Ecto neural progenitor cell (in vitro differentiated cells): Measurements from ENCODE around the gene MDH1B.
"Not testable (repeated sequence)": the region's sequence is repeated elsewhere in the genome, so short reads cannot be mapped to it uniquely, and the experiment has no call there.

Source experiments
- DNase-seq: peaks from one replicate; pipeline ENCODE4 v3.0.0-alpha.2; 2018; ENCODE audit warnings: low spot score

The MDH1B gene

GRCh38 chr2:206765242-206766056 lies at the start of gene MDH1B, which contains the start of gene FASTKD2:
Gene MDH1B (minus strand): TSS chr2:206765328. CDS start chr2:206765271, 57 bp downstream.
Gene FASTKD2 (plus strand): TSS chr2:206765606. CDS start chr2:206766694, 1,088 bp downstream.
- peak; percentile 91 for DNase-seq

GRCh38 chr2:206814498-206814897 lies 49.4 kb upstream of the MDH1B start:
- no peak for DNase-seq

DNA sequence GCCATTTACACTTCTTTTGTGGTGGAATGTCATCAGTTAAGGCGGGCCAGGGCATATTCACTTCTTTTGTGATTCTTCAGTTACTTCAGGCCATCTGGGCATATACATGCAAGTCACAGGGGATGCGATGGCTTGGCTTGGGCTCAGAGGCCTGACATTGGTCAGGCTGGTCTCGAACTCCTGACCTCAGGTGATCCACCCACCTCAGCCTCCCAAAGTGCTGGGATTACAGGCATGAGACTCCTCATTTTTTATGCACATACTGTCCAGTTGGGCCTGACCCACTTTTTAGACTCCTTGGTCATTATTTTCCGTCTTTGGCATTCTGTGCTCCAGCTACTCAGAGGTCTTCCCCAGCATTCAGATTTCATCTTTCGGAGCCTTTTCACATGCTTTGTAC lies 47.3 kb upstream of the MDH1B start:
- not testable (repeated sequence) for DNase-seq

DNA sequence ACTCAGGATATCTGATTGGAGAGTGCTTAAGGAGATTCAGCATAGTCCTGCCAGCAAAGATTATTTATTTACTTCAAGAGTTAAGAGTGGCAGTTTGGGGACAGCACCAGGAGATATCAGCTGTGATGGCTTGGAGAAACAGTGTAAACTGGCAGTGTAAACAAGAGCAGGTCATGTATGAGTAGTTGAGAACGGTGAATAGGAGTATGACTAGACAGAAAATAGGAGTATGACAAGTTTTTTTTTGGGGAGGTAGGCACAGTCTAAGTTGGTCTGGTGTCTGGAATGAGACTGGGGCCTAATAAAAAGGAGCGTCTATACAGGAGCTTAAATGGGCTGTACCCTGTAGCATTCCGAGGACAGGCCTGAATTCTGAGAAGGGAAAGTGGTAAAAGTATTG lies 42.5 kb upstream of the MDH1B start:
- not testable (repeated sequence) for DNase-seq

DNA sequence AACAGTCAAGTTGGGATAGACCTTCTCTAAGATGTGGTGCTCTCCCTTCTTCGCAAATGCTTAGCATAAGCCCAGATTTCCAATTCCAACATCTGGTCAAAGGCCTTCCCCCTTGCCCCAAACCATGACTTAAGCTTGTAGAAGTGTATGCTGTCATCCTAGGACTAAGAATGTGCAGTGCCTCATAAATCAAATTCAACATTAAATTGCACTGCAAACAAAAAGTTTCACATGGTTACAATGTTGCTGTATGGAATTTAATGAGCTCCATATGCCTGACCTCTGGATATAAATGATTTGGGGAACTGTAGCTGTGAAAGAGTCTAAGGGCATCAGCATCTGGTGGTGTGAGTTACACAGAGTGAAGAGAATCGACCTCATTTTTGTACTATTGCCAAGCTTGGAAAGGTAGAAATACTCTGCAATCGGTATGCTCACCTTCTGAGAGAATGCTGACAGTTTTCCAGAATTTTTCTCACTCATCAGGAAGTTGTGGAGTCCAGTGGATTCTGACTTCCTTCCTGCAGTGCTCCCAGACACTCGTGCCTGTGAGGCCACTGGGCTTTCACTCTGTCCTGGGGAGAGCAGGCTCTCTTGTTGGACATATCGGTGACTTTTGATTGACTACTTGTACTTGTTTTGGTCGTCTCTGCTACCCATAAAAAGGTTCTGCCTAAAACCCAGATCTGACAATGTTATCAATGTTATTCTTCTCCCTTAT lies 40.9 kb upstream of the MDH1B start:
- DNase-seq: no peak

GRCh38 chr2:206804326-206804725 lies 39.2 kb upstream of the MDH1B start:
- no peak for DNase-seq

DNA sequence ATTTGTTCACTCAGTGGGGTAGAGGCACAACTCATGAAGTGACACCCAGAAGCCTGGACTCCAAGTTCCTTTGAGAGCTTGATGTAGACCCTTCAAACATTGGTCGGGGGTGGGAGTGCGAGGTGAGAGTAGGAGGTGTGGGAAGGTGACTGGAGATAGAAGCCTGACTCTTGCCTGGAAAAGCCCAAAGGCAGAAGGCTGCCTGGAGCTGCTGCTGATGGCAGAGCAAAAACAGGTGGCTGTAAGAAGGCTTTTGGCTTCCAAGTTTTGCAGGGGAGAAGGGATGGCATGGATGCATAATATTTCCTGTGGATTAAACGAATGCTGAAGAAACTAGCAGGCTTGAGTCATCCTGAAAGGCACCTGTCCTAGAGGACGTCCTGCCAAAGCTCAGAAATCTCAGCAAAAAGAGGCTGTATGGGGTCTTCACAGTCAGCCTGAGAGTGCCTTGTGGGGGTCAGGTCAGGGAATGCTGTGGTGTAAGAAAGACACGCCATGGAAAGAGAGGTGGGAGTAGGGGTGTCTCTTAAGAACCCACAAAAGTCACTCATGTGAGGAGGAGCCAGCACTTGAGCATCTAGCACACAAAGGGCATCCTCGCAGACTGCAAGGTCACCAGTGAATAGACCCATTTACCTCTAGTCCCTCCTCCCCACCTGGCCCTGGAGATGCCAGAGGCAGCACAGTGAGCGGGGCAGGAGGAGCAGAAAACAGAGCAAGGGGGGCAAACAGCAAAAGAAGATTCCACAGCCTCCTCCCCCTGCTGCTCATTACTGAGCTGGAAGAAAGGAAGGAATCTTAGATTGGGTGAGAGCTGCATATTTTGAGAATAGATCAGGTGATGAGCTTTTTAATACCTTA lies 37.8 kb upstream of the MDH1B start:
- DNase-seq: no peak

DNA sequence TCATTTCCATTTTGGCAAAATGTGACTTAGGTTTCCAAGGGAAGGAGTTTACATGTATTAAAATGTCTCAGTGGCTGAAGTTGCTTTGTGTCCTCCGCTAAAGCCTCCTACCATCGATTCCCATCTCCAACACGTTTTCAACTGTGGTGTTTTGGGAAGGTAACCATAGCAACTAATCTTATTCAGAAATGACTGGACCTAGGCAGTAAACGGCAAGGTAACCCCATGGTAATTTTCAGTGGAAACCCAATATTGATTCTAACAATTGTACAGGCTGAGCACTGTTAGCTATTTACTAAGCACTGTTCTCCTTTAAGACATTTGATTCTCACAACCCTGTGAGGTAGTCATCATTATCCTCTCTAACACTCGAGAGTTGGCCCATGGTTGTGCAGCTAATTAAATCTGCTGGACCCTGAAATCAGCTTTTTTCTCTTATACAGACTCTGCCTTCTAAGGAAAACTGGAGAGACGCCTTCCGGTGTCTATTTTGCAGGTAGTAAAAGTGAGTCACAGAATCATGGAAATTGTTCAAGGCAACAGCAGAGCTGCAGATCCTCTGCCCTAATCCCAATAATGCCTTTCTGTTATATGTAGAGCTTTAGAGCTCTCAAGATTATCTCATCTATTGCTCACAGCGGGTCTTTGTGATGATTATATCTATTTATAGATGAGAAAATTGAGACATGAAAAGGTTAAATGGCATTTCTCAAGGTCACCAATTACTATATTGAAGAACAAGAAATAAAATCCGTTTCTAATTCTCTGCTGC lies 36.5 kb upstream of the MDH1B start:
- DNase-seq: no peak

DNA sequence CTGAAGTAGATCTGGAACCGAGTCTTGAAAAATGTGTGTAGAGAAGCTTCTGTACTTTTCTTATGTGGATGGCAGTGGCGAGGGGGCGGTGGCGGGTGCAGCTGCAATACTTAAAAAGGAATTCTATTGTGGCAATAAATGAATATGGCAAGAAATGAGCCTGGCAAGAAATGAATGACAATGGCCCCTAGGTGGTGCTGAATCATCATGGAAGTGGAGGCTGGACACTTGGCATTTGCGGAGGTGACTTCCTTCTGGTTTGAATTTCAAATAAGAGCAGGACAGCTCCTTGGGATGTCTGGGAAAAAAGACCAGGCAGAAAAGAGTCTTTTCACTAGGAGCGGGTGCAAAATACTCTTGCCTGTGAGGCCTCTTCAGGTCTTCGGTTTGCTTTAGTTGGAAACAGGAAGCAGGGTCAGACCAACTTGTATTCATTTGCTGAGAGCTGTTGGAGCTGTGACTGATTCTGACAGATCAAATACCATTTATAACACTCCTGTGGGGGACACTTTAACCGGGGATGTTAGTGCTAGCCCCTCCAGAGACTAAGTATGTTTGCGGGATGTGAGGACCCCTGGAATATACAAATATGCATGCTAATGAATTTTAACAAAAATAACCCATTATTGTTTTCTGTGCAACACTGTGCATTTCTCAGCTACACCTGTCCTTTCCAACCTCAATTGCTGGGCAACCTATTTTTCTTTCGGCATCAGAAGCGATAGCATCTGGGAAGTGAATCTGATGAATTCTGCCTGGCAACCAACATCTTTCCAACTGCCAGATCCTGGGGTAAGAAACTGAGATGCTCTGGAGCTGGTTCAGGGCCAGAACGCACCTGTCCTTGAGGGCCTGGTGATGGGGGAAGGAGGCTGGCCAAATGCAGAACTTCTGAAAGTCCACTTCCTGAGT lies 35.6 kb upstream of the MDH1B start:
- DNase-seq: peak; percentile 69

- no peak for DNase-seq
Measured at GRCh38 chr2:206799083-206799482, 34.0 kb upstream of the MDH1B start.

DNA sequence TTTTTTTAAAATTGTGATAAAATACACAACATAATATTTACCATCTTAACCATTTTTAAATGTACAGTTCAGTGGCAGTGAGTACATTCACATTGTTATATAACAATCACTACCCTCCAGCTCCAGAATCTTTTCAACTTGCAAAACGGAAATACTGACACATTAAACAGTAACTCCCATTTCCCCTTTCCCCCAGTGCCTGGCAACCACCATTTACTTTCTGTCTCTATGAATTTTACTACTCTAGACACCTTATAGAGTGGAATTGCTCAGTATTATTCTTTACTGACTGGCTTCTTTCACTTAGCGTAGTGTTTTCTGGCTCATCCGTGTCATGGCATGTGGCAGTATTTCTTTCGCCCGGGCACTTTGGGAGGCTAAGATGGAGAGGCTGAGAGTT lies 32.9 kb upstream of the MDH1B start:
- no peak for DNase-seq

DNA sequence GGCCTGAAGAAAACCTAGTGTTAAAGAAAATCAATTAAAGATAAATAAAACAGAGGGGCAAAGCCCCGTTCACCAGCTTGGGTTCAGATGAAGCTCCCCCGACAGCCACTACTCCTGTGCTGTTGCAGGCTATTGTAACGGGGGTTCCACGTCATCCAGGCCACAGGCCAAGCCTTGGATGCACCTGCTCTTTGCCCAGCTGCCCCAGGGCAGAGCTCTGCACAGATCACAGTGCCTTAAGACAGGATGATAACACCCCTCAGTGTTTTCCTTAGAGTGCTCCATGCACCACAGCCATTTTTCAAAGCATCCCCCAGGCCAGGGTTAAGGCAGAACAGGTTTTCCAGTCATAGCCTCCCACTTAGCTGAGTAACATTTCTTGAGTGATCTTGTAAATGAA lies 32.2 kb upstream of the MDH1B start:
- DNase-seq: no peak

DNA sequence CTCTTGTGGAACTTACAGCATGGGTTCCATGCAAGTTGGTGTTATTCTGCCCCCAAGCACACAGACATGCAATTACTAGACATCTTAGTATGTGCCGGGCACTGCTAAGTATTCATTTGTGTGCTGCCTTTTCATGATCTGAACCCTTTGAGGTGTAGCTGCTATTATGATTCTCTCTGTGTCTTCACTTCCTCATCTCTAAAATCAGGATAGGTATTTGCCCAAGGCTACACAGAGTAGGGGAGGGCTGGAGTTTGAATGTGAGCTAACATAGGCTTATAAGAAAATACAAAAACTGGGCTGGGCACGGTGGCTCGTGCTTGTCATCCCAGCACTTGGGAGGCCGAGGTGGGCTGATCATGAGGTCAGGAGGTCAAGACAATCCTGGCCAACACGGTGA lies 27.5 kb upstream of the MDH1B start:
- DNase-seq: no peak

- DNase-seq: no peak
Measured at GRCh38 chr2:206790311-206790935, 25.3 kb upstream of the MDH1B start.

- no peak for DNase-seq
Measured at GRCh38 chr2:206784559-206785353, 19.6 kb upstream of the MDH1B start.

- DNase-seq: no peak
Measured at GRCh38 chr2:206783718-206784117, 18.6 kb upstream of the MDH1B start.

- no peak for DNase-seq
Measured at GRCh38 chr2:206780671-206781070, 15.5 kb upstream of the MDH1B start.

- DNase-seq: no peak
Measured at GRCh38 chr2:206776432-206776831, 11.3 kb upstream of the MDH1B start.

DNA sequence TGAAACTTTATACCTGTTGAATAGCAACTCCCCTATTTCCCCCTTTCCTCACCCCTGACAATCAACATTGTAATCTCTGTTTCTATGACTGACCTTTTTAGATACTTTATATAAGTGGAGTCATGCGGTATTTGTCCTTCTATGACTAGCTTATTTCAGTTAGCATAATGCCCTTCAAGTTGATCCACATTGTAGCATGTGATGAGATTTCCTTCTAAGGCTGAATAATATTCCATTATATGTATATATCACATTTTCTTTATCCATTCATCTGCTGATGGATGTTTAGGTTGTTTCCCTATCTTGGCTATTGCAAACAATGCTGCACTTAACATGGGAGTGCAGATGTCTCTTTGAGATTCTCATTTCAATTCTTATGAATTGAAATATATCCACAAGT lies 9.7 kb upstream of the MDH1B start:
- no peak for DNase-seq
